HEK293T (cell line): ENCODE results near the gene HGD.

Experiments
- CTCF ChIA-PET: fragments of 350-600 bp; formaldehyde crosslinking; extraction: SDS; loops from one replicate; lab custom pipeline; 2021; ENCODE audit warnings: antibody characterized with exemption, inconsistent platforms; lab: Yijun Ruan, JAX
- POLR2A ChIA-PET: fragments of 350-600 bp; formaldehyde crosslinking; extraction: SDS; loops from one replicate; lab custom pipeline; 2020; ENCODE audit warnings: antibody characterized with exemption, inconsistent platforms; lab: Yijun Ruan, JAX
- DNase-seq: peaks from one replicate; pipeline ENCODE4 v3.0.0; 2012; ENCODE audit warnings: mixed read lengths; ENCODE audit errors: extremely low spot score
- ARNT ChIP-seq: fragments of 450-650 bp; IDR thresholded peaks from 2 replicates; pipeline ENCODE4 v1.6.1; 2017; ENCODE audit warnings: mild to moderate bottlenecking
- BHLHE40 ChIP-seq: fragments of 450-650 bp; IDR thresholded peaks from 2 replicates; pipeline ENCODE4 v1.6.1; 2016; ENCODE audit warnings: mild to moderate bottlenecking, moderate library complexity, borderline replicate concordance
- CTBP1 ChIP-seq: fragments of 450-650 bp; IDR thresholded peaks from 2 replicates; pipeline ENCODE4 v1.6.1; 2016; ENCODE audit warnings: borderline replicate concordance
- ELF4 ChIP-seq: fragments of 450-650 bp; IDR thresholded peaks from 2 replicates; pipeline ENCODE4 v1.6.1; 2017; ENCODE audit warnings: antibody characterized with exemption
- FOXA1 ChIP-seq: fragments of 450-650 bp; IDR thresholded peaks from 2 replicates; pipeline ENCODE4 v1.6.1; 2016; ENCODE audit warnings: mild to moderate bottlenecking
- FOXK2 ChIP-seq: fragments of 450-650 bp; IDR thresholded peaks from 2 replicates; pipeline ENCODE4 v1.6.1; 2016; ENCODE audit warnings: mild to moderate bottlenecking
- FOXM1 ChIP-seq: fragments of 450-650 bp; IDR thresholded peaks from 2 replicates; pipeline ENCODE4 v1.6.1; 2017; ENCODE audit warnings: mild to moderate bottlenecking, borderline replicate concordance
- HDGF ChIP-seq: fragments of 450-650 bp; IDR thresholded peaks from 2 replicates; pipeline ENCODE4 v1.6.1; 2017; ENCODE audit warnings: antibody characterized with exemption, borderline replicate concordance
- L3MBTL2 ChIP-seq: fragments of 450-650 bp; conservative IDR thresholded peaks from 2 replicates; pipeline ENCODE4 v1.6.1; 2016; ENCODE audit warnings: mild to moderate bottlenecking
- LEF1 ChIP-seq: fragments of 450-650 bp; IDR thresholded peaks from 2 replicates; pipeline ENCODE4 v1.6.1; 2017; ENCODE audit warnings: mild to moderate bottlenecking, borderline replicate concordance
- NFRKB ChIP-seq: fragments of 450-650 bp; IDR thresholded peaks from 2 replicates; pipeline ENCODE4 v1.6.1; 2016; ENCODE audit warnings: mild to moderate bottlenecking, moderate library complexity
- PKNOX1 ChIP-seq: fragments of 450-650 bp; IDR thresholded peaks from 2 replicates; pipeline ENCODE4 v1.6.1; 2016
- SP1 ChIP-seq: fragments of 450-650 bp; IDR thresholded peaks from 2 replicates; pipeline ENCODE4 v1.6.1; 2017
- SUZ12 ChIP-seq: fragments of 450-650 bp; IDR thresholded peaks from 2 replicates; pipeline ENCODE4 v1.6.1; 2016; ENCODE audit warnings: mild to moderate bottlenecking
- TARDBP ChIP-seq: fragments of 450-650 bp; IDR thresholded peaks from 2 replicates; pipeline ENCODE4 v1.6.1; 2016
- ZNF384 ChIP-seq: fragments of 450-650 bp; IDR thresholded peaks from 2 replicates; pipeline ENCODE4 v1.6.1; 2016

Gene HGD

GRCh38 chr3:120693439-120694171 lies 11.6 kb upstream of the HGD start:
- ChIA-PET CTCF (no interaction called here), POLR2A (no interaction called here)

DNA sequence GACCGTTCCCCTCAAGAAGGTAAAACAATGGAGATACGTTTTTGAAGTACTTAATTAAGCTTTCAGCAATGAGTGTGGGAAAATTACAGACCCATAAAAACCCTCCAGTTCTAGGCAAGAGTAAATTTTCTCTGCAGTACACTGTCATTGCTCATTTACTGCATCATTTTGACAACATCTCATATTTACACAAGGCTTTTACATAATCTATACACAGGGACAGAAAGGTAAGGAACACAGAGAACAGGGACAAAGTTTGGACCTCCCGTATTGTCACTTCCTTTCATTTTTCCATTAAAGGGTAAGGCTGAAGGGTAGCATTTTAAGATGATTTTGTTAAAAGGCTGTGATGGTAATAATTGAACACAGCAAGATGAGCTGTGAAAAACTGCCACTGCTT lies 7.4 kb upstream of the HGD start:
- DNase-seq: no peak
- TF ChIP-seq ELF4 (no peak), CTBP1 (no peak), NFRKB (no peak), BHLHE40 (no peak), PKNOX1 (no peak), FOXM1 (no peak), FOXK2 (no peak), TARDBP (no peak), ARNT (no peak), HDGF (no peak), ZNF384 (no peak), LEF1 (no peak), SP1 (no peak), SUZ12 (no peak), FOXA1 (no peak), L3MBTL2 (no peak)
- POLR2A ChIA-PET: no interaction called here
- CTCF ChIA-PET: no interaction called here

More at GRCh38 chr3:120693439-120694171, 11.6 kb upstream of the HGD start:
- no peak for TF ChIP-seq LEF1
- no peak for TF ChIP-seq FOXK2
- TF ChIP-seq ELF4: no peak
- no peak for TF ChIP-seq FOXM1
- TF ChIP-seq FOXA1: no peak
- no peak for TF ChIP-seq SP1
- TF ChIP-seq BHLHE40: no peak
- TF ChIP-seq PKNOX1: no peak
- TF ChIP-seq L3MBTL2: no peak
- no peak for TF ChIP-seq ARNT
- TF ChIP-seq ZNF384: no peak
- no peak for TF ChIP-seq SUZ12
- no peak for TF ChIP-seq TARDBP
- TF ChIP-seq HDGF: no peak
- TF ChIP-seq NFRKB: no peak
- no peak for DNase-seq

- TF ChIP-seq FOXK2: no peak
- TF ChIP-seq TARDBP: no peak
- no peak for TF ChIP-seq BHLHE40
- TF ChIP-seq PKNOX1: no peak
- TF ChIP-seq FOXM1: no peak
- no peak for TF ChIP-seq HDGF
- TF ChIP-seq FOXA1: no peak
- CTCF ChIA-PET: no interaction called here
- no peak for DNase-seq
- POLR2A ChIA-PET: no interaction called here
Observed at GRCh38 chr3:120688121-120688520, 6.1 kb upstream of the HGD start.

GRCh38 chr3:120685411-120685810 lies 3.4 kb upstream of the HGD start:
- ChIA-PET POLR2A (no interaction called here), CTCF (no interaction called here)
- no peak for DNase-seq
- TF ChIP-seq BHLHE40: no peak
- TF ChIP-seq SUZ12: no peak
- TF ChIP-seq SP1: no peak
- no peak for TF ChIP-seq L3MBTL2
- TF ChIP-seq HDGF: no peak
- TF ChIP-seq FOXM1: no peak
- TF ChIP-seq LEF1: no peak
- TF ChIP-seq NFRKB: no peak
- TF ChIP-seq ZNF384: no peak
- no peak for TF ChIP-seq ELF4
- TF ChIP-seq FOXA1: no peak
- TF ChIP-seq PKNOX1: no peak
- TF ChIP-seq TARDBP: no peak
- no peak for TF ChIP-seq FOXK2

DNA sequence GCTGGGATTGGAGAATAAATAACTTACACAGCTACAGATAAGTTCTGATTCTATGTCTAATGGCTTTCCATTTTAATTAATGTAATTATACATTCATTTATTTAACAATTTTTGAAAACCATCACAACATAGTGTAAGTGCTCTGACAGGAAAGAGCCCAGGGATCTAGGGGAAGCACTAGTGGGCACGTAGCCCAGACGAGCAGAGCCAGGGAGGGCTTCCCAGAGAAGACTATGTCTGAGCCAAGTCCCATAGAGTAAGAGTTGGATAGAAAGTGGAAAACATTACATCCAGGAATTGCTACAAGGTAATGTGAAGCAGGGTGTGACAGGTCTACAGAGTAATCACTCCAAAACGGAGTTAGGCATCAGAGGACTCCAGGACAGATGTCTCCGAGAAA lies 2.9 kb upstream of the HGD start:
- ChIA-PET CTCF (no interaction called here), POLR2A (no interaction called here)
- no peak for DNase-seq
- TF ChIP-seq ELF4 (no peak), TARDBP (no peak), PKNOX1 (no peak), ARNT (no peak), HDGF (no peak), FOXK2 (no peak), SUZ12 (no peak), FOXM1 (no peak), NFRKB (no peak), BHLHE40 (no peak), LEF1 (no peak), L3MBTL2 (no peak), ZNF384 (no peak), CTBP1 (no peak), FOXA1 (no peak), SP1 (no peak)
